Neuronal stem cell (in vitro differentiated cells): Measurements from ENCODE around the gene KLK7.

Source experiments
- DNase-seq: peaks from one replicate; pipeline ENCODE4 v3.0.0-alpha.2; 2013; ENCODE audit warnings: low spot score
- H2AFZ ChIP-seq: one replicate; pipeline ENCODE4 v1.6.1; 2013; ENCODE audit warnings: mild to moderate bottlenecking, low read length, inconsistent platforms
- H2AK5ac ChIP-seq: 2 replicates; pipeline ENCODE4 v1.6.1; 2013; ENCODE audit warnings: low read depth, mild to moderate bottlenecking, inconsistent platforms, low read length, moderate library complexity, mixed read lengths
- H2BK120ac ChIP-seq: 2 replicates; pipeline ENCODE4 v1.6.1; 2013; ENCODE audit warnings: low read depth, mild to moderate bottlenecking, inconsistent platforms, low read length, moderate library complexity, mixed read lengths
- H2BK12ac ChIP-seq: one replicate; pipeline ENCODE4 v1.6.1; 2013; ENCODE audit warnings: low read length, inconsistent platforms
- H2BK15ac ChIP-seq: 2 replicates; pipeline ENCODE4 v1.6.1; 2013; ENCODE audit warnings: mild to moderate bottlenecking, low read length, inconsistent platforms, mixed read lengths
- H2BK5ac ChIP-seq: one replicate; pipeline ENCODE4 v1.6.1; 2013; ENCODE audit warnings: inconsistent platforms, mild to moderate bottlenecking, low read length, moderate library complexity
- H3K14ac ChIP-seq: one replicate; pipeline ENCODE4 v1.6.1; 2013; ENCODE audit warnings: low read length, inconsistent platforms
- H3K18ac ChIP-seq: 2 replicates; pipeline ENCODE4 v1.6.1; 2013; ENCODE audit warnings: low read length, inconsistent platforms
- H3K23ac ChIP-seq: 2 replicates; pipeline ENCODE4 v1.6.1; 2013; ENCODE audit warnings: low read depth, mild to moderate bottlenecking, mixed read lengths, low read length, inconsistent platforms; ENCODE audit not compliant: poor library complexity
- H3K27ac ChIP-seq: replicated peaks from 3 replicates; pipeline ENCODE4 v1.5.1; 2013; ENCODE audit warnings: low read length, inconsistent platforms
- H3K27me3 ChIP-seq, 3 experiments: 2 replicates each; pipeline ENCODE4 v1.6.1; 2013; ENCODE audit warnings: low read length in 3 of 3, mild to moderate bottlenecking in 2 of 3, inconsistent platforms in 1 of 3, low read depth in 1 of 3, mixed read lengths in 1 of 3, moderate library complexity in 1 of 3; ENCODE audit not compliant: control insufficient read depth in 3 of 3, insufficient read depth in 3 of 3
- H3K36me3 ChIP-seq, 2 donors: replicated peaks in 1 of 2; 2 replicates each; pipeline ENCODE4 v1.6.1; 2013; ENCODE audit warnings: low read length in 2 of 2; ENCODE audit not compliant: control insufficient read depth in 2 of 2, insufficient read depth in 2 of 2
- H3K4ac ChIP-seq: 2 replicates; pipeline ENCODE4 v1.6.1; 2013; ENCODE audit warnings: inconsistent platforms, mild to moderate bottlenecking, low read length, moderate library complexity
- H3K4me1 ChIP-seq, 2 donors: 1 replicate in 1 of 2; 2 replicates in 1 of 2; pipeline ENCODE4 v1.6.1; 2013; ENCODE audit warnings: low read length in 2 of 2, low read depth in 1 of 2; ENCODE audit not compliant: control insufficient read depth in 2 of 2, insufficient read depth in 1 of 2
- H3K4me2 ChIP-seq: one replicate; pipeline ENCODE4 v1.6.1; 2013; ENCODE audit warnings: mild to moderate bottlenecking, low read length, inconsistent platforms; ENCODE audit not compliant: insufficient read depth, poor library complexity, severe bottlenecking
- H3K4me3 ChIP-seq, 2 donors: 2 replicates each; pipeline ENCODE4 v1.5.1; 2013; ENCODE audit warnings: low read length in 2 of 2, mild to moderate bottlenecking in 2 of 2, inconsistent platforms in 1 of 2, moderate library complexity in 1 of 2
- H3K79me1 ChIP-seq: one replicate; pipeline ENCODE4 v1.6.1; 2013; ENCODE audit warnings: low read depth, mild to moderate bottlenecking, inconsistent platforms, low read length, moderate library complexity
- H3K9ac ChIP-seq: one replicate; pipeline ENCODE4 v1.6.1; 2013; ENCODE audit warnings: mild to moderate bottlenecking, low read depth, low read length, inconsistent platforms; ENCODE audit not compliant: poor library complexity
- H3K9me3 ChIP-seq, 2 donors: replicated peaks in 1 of 2; 2 replicates each; pipeline versions ENCODE3 to v1.6.1; 2013; ENCODE audit warnings: low read length in 2 of 2, mild to moderate bottlenecking in 2 of 2, inconsistent platforms in 1 of 2, low read depth in 1 of 2, mixed read lengths in 1 of 2, moderate library complexity in 1 of 2; ENCODE audit not compliant: control insufficient read depth in 2 of 2, insufficient read depth in 1 of 2
- H4K8ac ChIP-seq: one replicate; pipeline ENCODE4 v1.6.1; 2013; ENCODE audit warnings: low read depth, mild to moderate bottlenecking, inconsistent platforms, low read length, moderate library complexity
- H4K91ac ChIP-seq: one replicate; pipeline ENCODE4 v1.6.1; 2013; ENCODE audit warnings: low read length, low read depth, mild to moderate bottlenecking, inconsistent platforms; ENCODE audit not compliant: poor library complexity
- WGBS, 2 donors: extraction: QIAGEN DNeasy Blood & Tissue Kit; methylation state at CpG; one replicate each; pipeline ENCODE4 v1.1.7; 2013; ENCODE audit warnings: missing lambda C conversion rate in 2 of 2, mixed read lengths in 1 of 2; ENCODE audit not compliant: insufficient read length in 2 of 2, insufficient replicate concordance in 1 of 2; ENCODE audit errors: extremely low coverage in 2 of 2; 5-methylcytosine and 5-hydroxymethylcytosine counted together

Gene KLK7

GRCh38 chr19:50947123-50947522, 36.6 kb downstream of the KLK7 start:
- Histone ChIP-seq H2BK5ac (no peak overlapping the region), H3K27me3 (peaks cover 0 to under 1% (median 0%) of the 10 kb centered on the region in 3 experiments), H3K27ac (no peak overlapping the region), H2BK12ac (no peak overlapping the region), H2BK15ac (no peak overlapping the region), H2AFZ (no peak overlapping the region), H2AK5ac (no peak overlapping the region), H3K18ac (no peak overlapping the region), H3K4ac (no peak overlapping the region), H3K23ac (no peak overlapping the region), H3K4me3 (no peak overlapping the region), H4K8ac (no peak overlapping the region), H3K36me3 (no peaks in the 10 kb centered on the region), H3K9me3 (no peaks in the 10 kb centered on the region), H3K79me1 (no peaks in the 10 kb centered on the region), H3K14ac (no peak overlapping the region), H3K4me1 (no peaks in the 10 kb centered on the region), H4K91ac (no peak overlapping the region), H2BK120ac (no peak overlapping the region), H3K4me2 (no peak overlapping the region), H3K9ac (no peak overlapping the region)
- DNase-seq: no peak
- no CpG with 5 or more reads among the region's 4 CpGs for WGBS, 2 donors

- H2AK5ac ChIP-seq: no peak overlapping the region
- no peak overlapping the region for H2BK120ac ChIP-seq
- no peak overlapping the region for H2BK5ac ChIP-seq
- H4K8ac ChIP-seq: no peak overlapping the region
- no peak overlapping the region for H3K14ac ChIP-seq
- H3K27ac ChIP-seq: no peak overlapping the region
- no peak overlapping the region for H3K18ac ChIP-seq
- H3K4me2 ChIP-seq: no peak overlapping the region
- H3K23ac ChIP-seq: no peak overlapping the region
- H2AFZ ChIP-seq: no peak overlapping the region
- H3K27me3 ChIP-seq: no peaks in the 10 kb centered on the region
- no peaks in the 10 kb centered on the region for H3K36me3 ChIP-seq
- H3K4me3 ChIP-seq: no peak overlapping the region
- H2BK12ac ChIP-seq: no peak overlapping the region
- no peaks in the 10 kb centered on the region for H3K79me1 ChIP-seq
- H3K9me3 ChIP-seq: no peaks in the 10 kb centered on the region
- no peak overlapping the region for H3K9ac ChIP-seq
- no peak overlapping the region for H4K91ac ChIP-seq
- no CpG with 5 or more reads among the region's 4 CpGs for WGBS, 2 donors
- H2BK15ac ChIP-seq: no peak overlapping the region
- DNase-seq: no peak
- H3K4ac ChIP-seq: no peak overlapping the region
- H3K4me1 ChIP-seq: no peaks in the 10 kb centered on the region
Measured at GRCh38 chr19:50944795-50945194, 38.9 kb downstream of the KLK7 start.

- Histone ChIP-seq H3K18ac (no peak overlapping the region), H3K4me2 (no peak overlapping the region), H3K36me3 (no peaks in the 10 kb centered on the region), H3K9me3 (peaks cover 0 to 1% of the 10 kb centered on the region in 2 donors), H2BK120ac (no peak overlapping the region), H2BK5ac (no peak overlapping the region), H2AK5ac (peak overlapping the region; percentile 19), H3K4me3 (peak overlapping the region in 1 of 2 donors; percentile 18), H4K91ac (no peak overlapping the region), H2AFZ (no peak overlapping the region), H3K14ac (no peak overlapping the region), H3K27me3 (no peaks in the 10 kb centered on the region), H3K27ac (no peak overlapping the region), H4K8ac (no peak overlapping the region), H3K9ac (no peak overlapping the region), H3K4me1 (no peaks in the 10 kb centered on the region), H3K79me1 (no peaks in the 10 kb centered on the region), H2BK12ac (no peak overlapping the region), H2BK15ac (no peak overlapping the region), H3K4ac (no peak overlapping the region), H3K23ac (no peak overlapping the region)
- WGBS, 2 donors: no CpG with 5 or more reads among the region's 10 CpGs
- no peak for DNase-seq
Measured at GRCh38 chr19:50943074-50943828, 40.5 kb downstream of the KLK7 start.

- Histone ChIP-seq H2BK12ac (no peak overlapping the region), H2AK5ac (no peak overlapping the region), H3K4ac (no peak overlapping the region), H2BK15ac (no peak overlapping the region), H3K27me3 (no peaks in the 10 kb centered on the region), H2BK120ac (no peak overlapping the region), H4K8ac (no peak overlapping the region), H3K79me1 (no peaks in the 10 kb centered on the region), H3K4me1 (no peaks in the 10 kb centered on the region), H2AFZ (no peak overlapping the region), H4K91ac (no peak overlapping the region), H3K4me2 (no peak overlapping the region), H3K27ac (no peak overlapping the region), H3K23ac (no peak overlapping the region), H3K9me3 (peaks cover 0 to 1% of the 10 kb centered on the region in 2 donors), H3K9ac (no peak overlapping the region), H3K14ac (no peak overlapping the region), H3K4me3 (no peak overlapping the region), H3K36me3 (no peaks in the 10 kb centered on the region), H3K18ac (no peak overlapping the region), H2BK5ac (no peak overlapping the region)
- no CpG with 5 or more reads among the region's 2 CpGs for WGBS, 2 donors
- DNase-seq: no peak
Measured at GRCh38 chr19:50939596-50939995, 44.1 kb downstream of the KLK7 start.
